ENCODE results near the gene ZNF627. TPM values are rescaled to one million over a fixed set of nuclear protein-coding genes. Genes with fewer than 3 reads are reported as not detected.
"Not testable (repeated sequence)": the region's sequence is repeated elsewhere in the genome, so short reads cannot be mapped to it uniquely, and the experiment has no call there.

ZNF627 gene
- total RNA-seq, 4 donors from 2014 or later = 3.5 to 9.2 (median 6.5) TPM

GRCh38 chr19:11612816-11613511, 15.7 kb downstream of the ZNF627 start:
- 95 to 98% methylated on average over 5 of the region's 5 CpGs for WGBS, 2 donors
- no peak overlapping the region for H3K27ac ChIP-seq
- no peak for DNase-seq
- no peak overlapping the region for H3K4me3 ChIP-seq
- H3K4me1 ChIP-seq = no peaks in the 10 kb centered on the region
- no peaks in the 10 kb centered on the region for H3K27me3 ChIP-seq
- H3K9me3 ChIP-seq = peaks cover 0 to 24% (median 18%) of the 10 kb centered on the region in 3 donors
- no peak for TF ChIP-seq CTCF (IDR thresholded peaks at IDR 0.05)
- no peak for TF ChIP-seq POLR2A (IDR thresholded peaks at IDR 0.05)
- peaks cover 18 to 41% (median 26%) of the 10 kb centered on the region in 3 donors for H3K36me3 ChIP-seq
- intact Hi-C loops (cut with DNase I) = no loop called here

- 95% methylated on average over 19 of the region's 19 CpGs for WGBS, 2 donors
- H3K36me3 ChIP-seq = peaks cover 18 to 80% (median 26%) of the 10 kb centered on the region in 3 donors
- intact Hi-C loops (cut with DNase I) = no loop called here
Measured at GRCh38 chr19:11617180-11618062, 20.1 kb downstream of the ZNF627 start.

GRCh38 chr19:11620553-11620952, 23.3 kb downstream of the ZNF627 start:
- intact Hi-C loops (cut with DNase I) = no loop called here
- peaks cover 8 to 18% (median 10%) of the 10 kb centered on the region in 3 donors for H3K4me1 ChIP-seq
- H3K9me3 ChIP-seq = peaks cover 0 to 29% (median 19%) of the 10 kb centered on the region in 3 donors
- no peak overlapping the region for H3K27ac ChIP-seq
- no peak overlapping the region for H3K4me3 ChIP-seq
- no peak for DNase-seq
- 88 to 94% methylated on average over 4 of the region's 4 CpGs for WGBS, 2 donors
- peaks cover 18 to 63% (median 20%) of the 10 kb centered on the region in 3 donors for H3K36me3 ChIP-seq
- no peaks in the 10 kb centered on the region for H3K27me3 ChIP-seq
- TF ChIP-seq CTCF (IDR thresholded peaks at IDR 0.05) (no peak), POLR2A (IDR thresholded peaks at IDR 0.05) (no peak)

More at GRCh38 chr19:11617180-11618062, 20.1 kb downstream of the ZNF627 start:
- TF ChIP-seq CTCF (IDR thresholded peaks at IDR 0.05) (no peak), POLR2A (IDR thresholded peaks at IDR 0.05) (no peak)
- DNase-seq = no peak
- Histone ChIP-seq H3K27ac (no peak overlapping the region), H3K9me3 (peaks cover 0 to 29% (median 19%) of the 10 kb centered on the region in 3 donors), H3K27me3 (no peaks in the 10 kb centered on the region), H3K4me1 (no peaks in the 10 kb centered on the region), H3K4me3 (peak overlapping the region in 1 of 4 donors; percentile 4)

GRCh38 chr19:11622401-11622800, 25.1 kb downstream of the ZNF627 start:
- WGBS, 2 donors = 59 to 76% methylated on average over 3 of the region's 3 CpGs
- DNase-seq; H3K4me3 ChIP-seq; H3K27ac ChIP-seq; H3K27me3 ChIP-seq; intact Hi-C loops (cut with DNase I): not testable (repeated sequence)
- peaks cover 0 to 45% (median 3%) of the 10 kb centered on the region in 3 donors for H3K36me3 ChIP-seq
- H3K9me3 ChIP-seq = peaks cover 0 to 11% (median 4%) of the 10 kb centered on the region in 3 donors
- H3K4me1 ChIP-seq = peaks cover 8 to 18% (median 10%) of the 10 kb centered on the region in 3 donors

GRCh38 chr19:11624069-11624463, 26.8 kb downstream of the ZNF627 start:
- TF ChIP-seq POLR2A (IDR thresholded peaks at IDR 0.05) (no peak), CTCF (IDR thresholded peaks at IDR 0.05) (no peak)
- Histone ChIP-seq H3K27ac (peak overlapping the region in 3 of 4 donors; percentile 9 to 50 (median 46)), H3K36me3 (peaks cover 0 to 28% (median 0%) of the 10 kb centered on the region in 3 donors), H3K9me3 (no peaks in the 10 kb centered on the region), H3K4me3 (peak overlapping the region in 3 of 4 donors; percentile 39 to 58 (median 42)), H3K27me3 (no peaks in the 10 kb centered on the region), H3K4me1 (peaks cover 8 to 18% (median 10%) of the 10 kb centered on the region in 3 donors)
- no peak for DNase-seq
- 37 to 49% methylated on average over 4 of the region's 4 CpGs for WGBS, 2 donors
- intact Hi-C loops (cut with DNase I) = no loop called here

Data from esophagus squamous epithelium (tissue), 5 donors.